NB4 (cell line): Measurements from ENCODE around the gene DNAJC5G.

Experiments used
- DNase-seq: peaks from one replicate; pipeline ENCODE4 v3.0.0; 2010; ENCODE audit warnings: low read depth
- H3K4me3 ChIP-seq: one replicate; pipeline ENCODE4 v1.5.1; 2011; ENCODE audit warnings: mild to moderate bottlenecking, low read depth, low read length, moderate library complexity
- CTCF ChIP-seq: IDR thresholded peaks from one replicate; pipeline ENCODE4 v1.5.1; 2012; ENCODE audit warnings: low read depth, low read length
- MAX ChIP-seq: IDR thresholded peaks from 2 replicates; pipeline ENCODE4 v1.6.1; 2011; ENCODE audit warnings: low read depth, low read length
- MYC ChIP-seq: IDR thresholded peaks from 2 replicates; pipeline ENCODE4 v1.6.1; 2011; ENCODE audit warnings: low read depth, low read length
- POLR2A ChIP-seq: IDR thresholded peaks from 2 replicates; pipeline ENCODE4 v1.6.1; 2011; ENCODE audit warnings: mild to moderate bottlenecking; ENCODE audit not compliant: insufficient read length; ENCODE audit errors: extremely low read depth

The DNAJC5G gene

GRCh38 chr2:27306573-27307286 is 31.5 kb downstream of the DNAJC5G start:
- TF ChIP-seq POLR2A (no peak), MYC (no peak), MAX (no peak), CTCF (no peak)
- H3K4me3 ChIP-seq: no peak overlapping the region
- DNase-seq: no peak

- no peak for DNase-seq
- H3K4me3 ChIP-seq: no peak overlapping the region
- TF ChIP-seq POLR2A (no peak), MYC (no peak), CTCF (no peak), MAX (no peak)
Measured at GRCh38 chr2:27307287-27307544, 32.0 kb downstream of the DNAJC5G start.

- TF ChIP-seq MAX (no peak), POLR2A (no peak), MYC (no peak), CTCF (no peak)
- H3K4me3 ChIP-seq: no peak overlapping the region
- no peak for DNase-seq
Measured at GRCh38 chr2:27307545-27308358, 32.5 kb downstream of the DNAJC5G start.

- DNase-seq: no peak
- no peak within 1 kb of the TSS for H3K4me3 ChIP-seq
- no peak for TF ChIP-seq CTCF
- no peak for TF ChIP-seq MYC
- TF ChIP-seq MAX: no peak
- no peak for TF ChIP-seq POLR2A
Measured at GRCh38 chr2:27308359-27308881, 33.2 kb downstream of the DNAJC5G start, which contains the start of gene UCN. Gene UCN, minus strand, starts transcription at chr2:27308445. Its CDS starts 550 bp downstream, at chr2:27307895.

- no peak for DNase-seq
- TF ChIP-seq CTCF (no peak), POLR2A (no peak), MAX (no peak), MYC (no peak)
- H3K4me3 ChIP-seq: no peak overlapping the region
Measured at GRCh38 chr2:27309651-27310050, 34.4 kb downstream of the DNAJC5G start.
